ENCODE results near the gene SPI1. TPM values are rescaled to one million over a fixed set of nuclear protein-coding genes. Genes with fewer than 3 reads are reported as not detected.
A peak's percentile ranks its signal among the peaks of the same experiment; 100 is the strongest.

SPI1 gene
- total and polyA plus RNA-seq, 12 donors: 2.7 to 79.2 (median 41.8) TPM

GRCh38 chr11:47410370-47411264 lies 32.3 kb upstream of the SPI1 start:
- Histone ChIP-seq H3K4me3 (no peak overlapping the region), H3K9me3 (replicated peaks in 1 of 3) (no peaks in the 10 kb centered on the region), H3K27ac (peak overlapping the region in 2 of 5 donors; percentile 95 to 97), H3K4me1 (replicated peaks in 1 of 2) (peaks cover 16 to 29% of the 10 kb centered on the region in 2 donors), H3K27me3 (no peaks in the 10 kb centered on the region), H3K36me3 (replicated peaks in 1 of 2) (peaks cover 0 to 39% of the 10 kb centered on the region in 2 donors)
- DNase-seq: no peak
- 80 to 100% (median 93%) methylated on average over 1 to 12 of the region's 12 CpGs for WGBS, 4 donors
- intact Hi-C loops (cut with DNase I): loop anchor here (5.0 kb wide), 2 partner anchors 33 to 38 kb away; partner anchors contain the start of gene SPI1 (in 1 of the 2)
- TF ChIP-seq CTCF (IDR thresholded peaks at IDR 0.05) (no peak), POLR2A (IDR thresholded peaks at IDR 0.05) (no peak)

GRCh38 chr11:47409440-47410369 lies 31.4 kb upstream of the SPI1 start:
- Histone ChIP-seq H3K4me3 (peak overlapping the region in 2 of 4 donors; percentile 81 to 94), H3K9me3 (replicated peaks in 1 of 3) (no peaks in the 10 kb centered on the region), H3K27me3 (no peaks in the 10 kb centered on the region), H3K4me1 (replicated peaks in 1 of 2) (peaks cover 16 to 26% of the 10 kb centered on the region in 2 donors), H3K36me3 (replicated peaks in 1 of 2) (peaks cover 0 to 30% of the 10 kb centered on the region in 2 donors), H3K27ac (peak overlapping the region in 4 of 5 donors; percentile 84 to 97 (median 94))
- DNase-seq: peak in 1 of 7 donors; percentile 73
- 81 to 90% (median 85%) methylated on average over 18 to 31 of the region's 31 CpGs for WGBS, 4 donors
- intact Hi-C loops (cut with DNase I): loop anchor here (5.0 kb wide), 2 partner anchors 32 to 37 kb away; partner anchors contain the start of gene SPI1 (in 1 of the 2)
- TF ChIP-seq CTCF (IDR thresholded peaks at IDR 0.05) (no peak), POLR2A (IDR thresholded peaks at IDR 0.05) (no peak)

GRCh38 chr11:47408598-47409439 lies 30.5 kb upstream of the SPI1 start:
- H3K36me3 ChIP-seq (replicated peaks in 1 of 2): peaks cover 0 to 21% of the 10 kb centered on the region in 2 donors
- no peaks in the 10 kb centered on the region for H3K27me3 ChIP-seq
- H3K27ac ChIP-seq: peak overlapping the region; percentile 77 to 97 (median 94)
- no peaks in the 10 kb centered on the region for H3K9me3 ChIP-seq (replicated peaks in 1 of 3)
- peak; percentile 55 to 84 (median 77) for DNase-seq
- intact Hi-C loops (cut with DNase I): no loop called here
- TF ChIP-seq POLR2A (IDR thresholded peaks at IDR 0.05) (peak in 1 of 2 donors; percentile 35), CTCF (IDR thresholded peaks at IDR 0.05) (no peak)
- H3K4me3 ChIP-seq: peak overlapping the region; percentile 79 to 94 (median 82)
- 2 to 6% (median 4%) methylated on average over 26 to 50 of the region's 50 CpGs for WGBS, 4 donors
- peaks cover 16 to 26% of the 10 kb centered on the region in 2 donors for H3K4me1 ChIP-seq (replicated peaks in 1 of 2)
